Endodermal cell (in vitro differentiated cells): ENCODE measurements around the gene EPHB1. TPM values are rescaled to one million over a fixed set of nuclear protein-coding genes. Genes with fewer than 3 reads are reported as not detected.

Experiments
- DNase-seq: peaks from one replicate; pipeline ENCODE4 v3.0.0-alpha.2; 2017
- H3K27ac ChIP-seq: 2 replicates; pipeline ENCODE4 v1.5.1; 2013; ENCODE audit warnings: mild to moderate bottlenecking, low read depth, low read length, moderate library complexity
- H3K27me3 ChIP-seq: 2 replicates; pipeline ENCODE4 v1.6.1; 2013; ENCODE audit warnings: mild to moderate bottlenecking, low read length, moderate library complexity; ENCODE audit not compliant: insufficient read depth, control insufficient read depth, poor library complexity, severe bottlenecking
- H3K36me3 ChIP-seq: 2 replicates; pipeline ENCODE4 v1.7.0; 2013; ENCODE audit warnings: mild to moderate bottlenecking, low read length, moderate library complexity; ENCODE audit not compliant: control insufficient read depth, insufficient read depth
- H3K4me1 ChIP-seq: one replicate; pipeline ENCODE4 v1.7.0; 2013; ENCODE audit warnings: low read length; ENCODE audit not compliant: control insufficient read depth, insufficient read depth
- H3K4me3 ChIP-seq: 2 replicates; pipeline ENCODE4 v1.5.1; 2013; ENCODE audit warnings: mild to moderate bottlenecking, low read length, moderate library complexity
- H3K9ac ChIP-seq: 2 replicates; pipeline ENCODE4 v1.6.1; 2013; ENCODE audit warnings: mild to moderate bottlenecking, low read length, moderate library complexity; ENCODE audit not compliant: poor library complexity, severe bottlenecking; ENCODE audit errors: extremely low read depth
- H3K9me3 ChIP-seq: 2 replicates; pipeline ENCODE4 v1.6.1; 2013; ENCODE audit warnings: mild to moderate bottlenecking, low read length, moderate library complexity; ENCODE audit not compliant: control insufficient read depth
- H3K27ac Mint-ChIP-seq: 2 replicates; pipeline ENCODE4 v1.8.0; 2020; ENCODE audit warnings: mixed read lengths
- H3K27me3 Mint-ChIP-seq: 2 replicates; pipeline ENCODE4 v1.8.0; 2021; ENCODE audit warnings: mild to moderate bottlenecking, mixed read lengths; ENCODE audit not compliant: insufficient read depth
- H3K36me3 Mint-ChIP-seq: 2 replicates; pipeline ENCODE4 v1.8.0; 2020; ENCODE audit warnings: low read depth, mixed read lengths
- H3K4me1 Mint-ChIP-seq: 2 replicates; pipeline ENCODE4 v1.8.0; 2020; ENCODE audit warnings: mixed read lengths
- H3K4me3 Mint-ChIP-seq: 2 replicates; pipeline ENCODE4 v1.8.0; 2020; ENCODE audit warnings: mild to moderate bottlenecking, moderate library complexity, mixed read lengths
- H3K9me3 Mint-ChIP-seq: 2 replicates; pipeline ENCODE4 v1.8.0; 2020; ENCODE audit warnings: mild to moderate bottlenecking, mixed read lengths
- WGBS, 2 experiments: methylation state at CpG; one replicate each; pipeline versions ENCODE4 v1.1.5 to v1.1.7; 2013; ENCODE audit warnings: missing lambda C conversion rate in 2 of 2, mixed read lengths in 1 of 2; ENCODE audit not compliant: insufficient coverage in 1 of 2, insufficient read length in 1 of 2; 5-methylcytosine and 5-hydroxymethylcytosine counted together
- total RNA-seq, 2 donors: library from RNA; stranded (reverse); fragmentation: NEBNext Ultra II Directional in 1 of 2; extraction: Animal tissue kit (Norgen Biotek cat#: 25700) in 1 of 2; gene quantifications; 2 replicates in 1 of 2; 3 replicates in 1 of 2; pipeline ENCODE4 v1.2.1, GENCODE V29; 2021
- TF ChIP-seq, protein P1 (sequence below): fragments of 200-600 bp; sonication (generic); conservative IDR thresholded peaks from 2 replicates; pipeline ENCODE4 v1.5.0; 2021; ENCODE audit warnings: antibody characterized with exemption, mild to moderate bottlenecking

Gene EPHB1
- total RNA-seq, 2 donors from 2014 or later, result 2.9 to 3.6 TPM

DNA sequence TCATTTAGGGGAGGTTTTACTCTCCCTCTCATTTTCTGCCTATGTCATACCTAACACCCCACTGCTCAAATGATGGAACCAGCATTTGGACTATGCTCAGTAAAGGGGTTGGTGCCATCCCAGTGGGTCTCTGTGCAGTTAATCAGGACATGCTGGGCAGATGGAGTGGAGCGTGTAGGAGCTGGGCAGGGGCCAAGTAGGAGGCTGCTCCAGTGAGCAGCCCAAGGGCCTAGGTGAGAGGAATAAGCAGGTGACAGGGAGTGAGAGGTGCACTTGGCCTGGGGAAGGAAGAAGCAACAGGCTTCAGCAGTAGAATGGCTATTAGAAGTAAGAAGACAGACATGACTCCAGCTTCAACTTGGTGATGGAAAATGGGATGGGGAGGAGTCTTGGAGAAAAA lies 72.2 kb downstream of the EPHB1 start:
- Mint-ChIP-seq H3K27ac (no peak overlapping the region), H3K4me1 (peaks cover 11% of the 10 kb centered on the region), H3K9me3 (no peaks in the 10 kb centered on the region), H3K27me3 (peaks cover 10% of the 10 kb centered on the region), H3K36me3 (no peaks in the 10 kb centered on the region), H3K4me3 (no peak overlapping the region)
- no peak overlapping the region for H3K4me3 ChIP-seq
- H3K27ac ChIP-seq, result no peak overlapping the region
- H3K36me3 ChIP-seq, result no peaks in the 10 kb centered on the region
- 93 to 100% methylated on average over 1 of the region's 1 CpG for whole genome bisulfite sequencing, 2 experiments
- no peaks in the 10 kb centered on the region for H3K4me1 ChIP-seq
- peak; percentile 20 for DNase-seq
- no peaks in the 10 kb centered on the region for H3K9me3 ChIP-seq
- TF ChIP-seq, protein P1, sequence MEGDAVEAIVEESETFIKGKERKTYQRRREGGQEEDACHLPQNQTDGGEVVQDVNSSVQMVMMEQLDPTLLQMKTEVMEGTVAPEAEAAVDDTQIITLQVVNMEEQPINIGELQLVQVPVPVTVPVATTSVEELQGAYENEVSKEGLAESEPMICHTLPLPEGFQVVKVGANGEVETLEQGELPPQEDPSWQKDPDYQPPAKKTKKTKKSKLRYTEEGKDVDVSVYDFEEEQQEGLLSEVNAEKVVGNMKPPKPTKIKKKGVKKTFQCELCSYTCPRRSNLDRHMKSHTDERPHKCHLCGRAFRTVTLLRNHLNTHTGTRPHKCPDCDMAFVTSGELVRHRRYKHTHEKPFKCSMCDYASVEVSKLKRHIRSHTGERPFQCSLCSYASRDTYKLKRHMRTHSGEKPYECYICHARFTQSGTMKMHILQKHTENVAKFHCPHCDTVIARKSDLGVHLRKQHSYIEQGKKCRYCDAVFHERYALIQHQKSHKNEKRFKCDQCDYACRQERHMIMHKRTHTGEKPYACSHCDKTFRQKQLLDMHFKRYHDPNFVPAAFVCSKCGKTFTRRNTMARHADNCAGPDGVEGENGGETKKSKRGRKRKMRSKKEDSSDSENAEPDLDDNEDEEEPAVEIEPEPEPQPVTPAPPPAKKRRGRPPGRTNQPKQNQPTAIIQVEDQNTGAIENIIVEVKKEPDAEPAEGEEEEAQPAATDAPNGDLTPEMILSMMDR, result no peak
- H3K9ac ChIP-seq, result no peak overlapping the region
- peaks cover 8% of the 10 kb centered on the region for H3K27me3 ChIP-seq

DNA sequence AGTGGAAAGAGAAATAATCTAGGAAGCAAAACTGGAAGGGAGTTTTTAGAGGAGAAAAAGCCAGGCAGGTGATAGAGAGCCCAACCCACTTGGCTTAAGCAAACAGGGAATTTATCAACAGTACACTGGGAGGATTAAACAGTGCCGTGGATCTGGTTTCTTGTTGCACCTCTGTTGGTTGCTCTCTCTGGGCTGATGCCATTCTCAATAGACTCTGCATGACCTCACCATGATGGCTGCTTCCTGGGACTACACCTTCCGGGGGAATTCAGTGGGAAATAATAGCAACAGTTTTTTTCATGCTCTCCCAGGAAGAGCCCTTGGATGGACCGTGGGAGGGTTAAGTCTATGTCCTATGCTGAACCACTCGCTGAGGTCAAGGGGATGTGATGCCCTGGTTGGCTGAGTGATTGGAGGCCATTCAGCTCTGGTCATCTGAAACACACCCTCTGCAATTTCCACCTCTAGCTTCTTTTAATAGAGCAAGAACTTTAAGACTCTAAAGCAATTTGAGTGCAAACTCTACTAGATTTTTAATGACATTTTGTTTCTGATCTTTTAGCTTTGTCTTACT lies 74.2 kb downstream of the EPHB1 start:
- Histone ChIP-seq H3K27me3 (peaks cover 8% of the 10 kb centered on the region), H3K4me3 (no peak overlapping the region), H3K9ac (no peak overlapping the region), H3K9me3 (no peaks in the 10 kb centered on the region), H3K36me3 (no peaks in the 10 kb centered on the region), H3K4me1 (no peaks in the 10 kb centered on the region), H3K27ac (no peak overlapping the region)
- Mint-ChIP-seq H3K27ac (no peak overlapping the region), H3K4me1 (peaks cover 11% of the 10 kb centered on the region), H3K9me3 (no peaks in the 10 kb centered on the region), H3K36me3 (no peaks in the 10 kb centered on the region), H3K4me3 (no peak overlapping the region), H3K27me3 (peaks cover 11% of the 10 kb centered on the region)
- TF ChIP-seq, protein P1, result no peak
- DNase-seq, result no peak
- 87 to 94% methylated on average over 3 to 4 of the region's 4 CpGs for WGBS, 2 experiments

DNA sequence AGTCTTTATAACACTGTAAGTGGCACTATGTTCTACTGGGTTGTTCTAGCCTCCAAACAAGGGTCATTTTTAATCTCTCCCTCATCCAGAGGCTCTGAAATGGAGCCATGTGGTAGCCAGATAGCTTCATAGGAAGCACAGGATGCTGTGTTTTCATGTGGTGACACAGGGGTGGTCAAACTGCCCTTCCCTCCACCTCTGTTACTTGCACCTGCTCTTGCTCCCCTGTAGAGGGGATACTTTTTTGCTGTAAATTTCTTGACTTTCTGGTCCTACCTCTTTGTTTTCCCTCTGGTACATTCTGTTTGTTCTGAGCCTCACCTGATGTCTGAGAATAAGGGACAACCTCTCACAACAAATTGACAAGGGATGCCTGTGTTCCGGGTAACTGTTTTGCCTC lies 76.8 kb downstream of the EPHB1 start:
- Mint-ChIP-seq H3K4me1 (peaks cover 11% of the 10 kb centered on the region), H3K4me3 (no peak overlapping the region), H3K27me3 (peaks cover 13% of the 10 kb centered on the region), H3K36me3 (no peaks in the 10 kb centered on the region), H3K27ac (no peak overlapping the region), H3K9me3 (no peaks in the 10 kb centered on the region)
- no peak overlapping the region for H3K4me3 ChIP-seq
- no peak overlapping the region for H3K9ac ChIP-seq
- H3K36me3 ChIP-seq, result no peaks in the 10 kb centered on the region
- TF ChIP-seq, protein P1, result peak; percentile 39
- no peak for DNase-seq
- no peak overlapping the region for H3K27ac ChIP-seq
- H3K4me1 ChIP-seq, result no peaks in the 10 kb centered on the region
- H3K27me3 ChIP-seq, result peaks cover 9% of the 10 kb centered on the region
- H3K9me3 ChIP-seq, result no peaks in the 10 kb centered on the region
- WGBS, 2 experiments, result 100% methylated on average over 1 of the region's 1 CpG
